ENCODE measurements around the gene IFI35.
"Not testable (repeated sequence)": the region's sequence is repeated elsewhere in the genome, so short reads cannot be mapped to it uniquely, and the experiment has no call there.

Gene IFI35

DNA sequence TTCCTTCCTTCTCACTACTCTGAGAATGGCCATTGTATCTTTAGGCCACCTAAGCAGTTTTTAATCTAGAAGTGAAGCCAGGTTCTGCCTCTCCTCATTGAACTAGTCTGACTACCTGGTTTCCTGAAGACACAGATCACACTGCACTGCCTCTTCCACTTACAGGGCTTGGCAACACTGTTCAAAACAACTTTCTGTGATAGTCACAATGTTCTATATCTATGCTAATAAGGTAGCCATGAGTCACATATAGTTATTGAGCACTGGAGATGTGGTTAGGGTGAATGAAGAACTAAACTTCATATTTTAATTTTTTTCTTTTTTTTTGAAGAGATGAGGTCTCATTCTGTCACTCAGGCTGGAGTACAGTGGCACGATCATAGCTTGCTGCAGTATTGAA, 45.4 kb downstream of the IFI35 start:
- no peak overlapping the region for H3K4me3 ChIP-seq (ENCODE audit: low read depth, low read length)
- no peak for TF ChIP-seq ZNF558 (tag by site-specific recombination; IDR thresholded peaks at IDR 0.05)
- TF ChIP-seq ZBTB17 (tag by site-specific recombination; IDR thresholded peaks at IDR 0.05) = no peak
- TF ChIP-seq, protein P1, sequence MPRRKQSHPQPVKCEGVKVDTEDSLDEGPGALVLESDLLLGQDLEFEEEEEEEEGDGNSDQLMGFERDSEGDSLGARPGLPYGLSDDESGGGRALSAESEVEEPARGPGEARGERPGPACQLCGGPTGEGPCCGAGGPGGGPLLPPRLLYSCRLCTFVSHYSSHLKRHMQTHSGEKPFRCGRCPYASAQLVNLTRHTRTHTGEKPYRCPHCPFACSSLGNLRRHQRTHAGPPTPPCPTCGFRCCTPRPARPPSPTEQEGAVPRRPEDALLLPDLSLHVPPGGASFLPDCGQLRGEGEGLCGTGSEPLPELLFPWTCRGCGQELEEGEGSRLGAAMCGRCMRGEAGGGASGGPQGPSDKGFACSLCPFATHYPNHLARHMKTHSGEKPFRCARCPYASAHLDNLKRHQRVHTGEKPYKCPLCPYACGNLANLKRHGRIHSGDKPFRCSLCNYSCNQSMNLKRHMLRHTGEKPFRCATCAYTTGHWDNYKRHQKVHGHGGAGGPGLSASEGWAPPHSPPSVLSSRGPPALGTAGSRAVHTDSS (tag by site-specific recombination; IDR thresholded peaks at IDR 0.05) = no peak
- TF ChIP-seq, protein P2, sequence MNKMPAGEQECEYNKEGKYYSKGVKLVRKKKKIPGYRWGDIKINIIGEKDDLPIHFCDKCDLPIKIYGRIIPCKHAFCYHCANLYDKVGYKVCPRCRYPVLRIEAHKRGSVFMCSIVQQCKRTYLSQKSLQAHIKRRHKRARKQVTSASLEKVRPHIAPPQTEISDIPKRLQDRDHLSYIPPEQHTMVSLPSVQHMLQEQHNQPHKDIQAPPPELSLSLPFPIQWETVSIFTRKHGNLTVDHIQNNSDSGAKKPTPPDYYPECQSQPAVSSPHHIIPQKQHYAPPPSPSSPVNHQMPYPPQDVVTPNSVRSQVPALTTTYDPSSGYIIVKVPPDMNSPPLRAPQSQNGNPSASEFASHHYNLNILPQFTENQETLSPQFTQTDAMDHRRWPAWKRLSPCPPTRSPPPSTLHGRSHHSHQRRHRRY (tag by site-specific recombination; IDR thresholded peaks at IDR 0.05) = no peak
- TF ChIP-seq ZNF292 (tag by site-specific recombination; IDR thresholded peaks at IDR 0.05; ENCODE audit: borderline replicate concordance, low read depth) = no peak
- CTCF ChIA-PET = interaction anchor here (0.6 kb wide), 1 partner anchor 28 kb away, joined by 4 read pairs; no protein-coding TSS in a partner anchor
- POLR2A ChIA-PET = no interaction called here
- peaks cover 73 to 93% of the 10 kb centered on the region in 2 experiments for H3K36me3 ChIP-seq (ENCODE audit: control insufficient read depth in 2 of 2, insufficient read depth in 1 of 2, low read length in 2 of 2)
- H3K27ac ChIP-seq (ENCODE audit: extremely low read depth, low read depth, low read length) = no peak overlapping the region
- no peaks in the 10 kb centered on the region for H3K9me3 ChIP-seq (ENCODE audit: control insufficient read depth, insufficient read depth, low read depth, low read length)
- no peaks in the 10 kb centered on the region for H3K4me1 ChIP-seq (ENCODE audit: control insufficient read depth, insufficient read depth, low read length)

DNA sequence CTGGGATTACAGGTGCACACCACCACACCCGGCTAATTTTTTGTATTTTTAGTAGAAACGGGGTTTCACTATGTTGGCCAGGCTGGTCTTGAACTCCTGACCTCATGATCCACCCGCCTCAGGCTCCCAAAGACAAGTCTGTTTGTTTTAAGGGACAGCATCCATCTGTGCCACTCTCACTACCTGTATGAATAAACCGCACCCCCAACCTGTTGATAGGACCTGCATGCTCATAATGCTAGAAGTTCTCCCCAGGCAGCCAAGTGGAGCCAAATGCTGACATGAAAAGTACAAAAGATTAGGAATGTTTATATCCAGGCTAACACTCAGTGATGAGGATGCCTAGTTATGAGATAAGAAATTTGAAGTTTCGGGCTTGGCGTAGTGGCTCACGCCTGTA, 46.4 kb downstream of the IFI35 start:
- H3K4me1 ChIP-seq (ENCODE audit: control insufficient read depth, insufficient read depth, low read length); CTCF ChIA-PET; H3K4me3 ChIP-seq (ENCODE audit: low read depth, low read length); H3K9me3 ChIP-seq (ENCODE audit: control insufficient read depth, insufficient read depth, low read depth, low read length); POLR2A ChIA-PET; H3K27ac ChIP-seq (ENCODE audit: extremely low read depth, low read depth, low read length): not testable (repeated sequence)
- peak; percentile 92 for TF ChIP-seq SCRT1 (tag by site-specific recombination; IDR thresholded peaks at IDR 0.05; ENCODE audit: borderline replicate concordance)
- peak; percentile 94 for TF ChIP-seq SCRT2 (tag by site-specific recombination; IDR thresholded peaks at IDR 0.05)
- peaks cover 71 to 89% of the 10 kb centered on the region in 2 experiments for H3K36me3 ChIP-seq (ENCODE audit: control insufficient read depth in 2 of 2, insufficient read depth in 1 of 2, low read length in 2 of 2)

DNA sequence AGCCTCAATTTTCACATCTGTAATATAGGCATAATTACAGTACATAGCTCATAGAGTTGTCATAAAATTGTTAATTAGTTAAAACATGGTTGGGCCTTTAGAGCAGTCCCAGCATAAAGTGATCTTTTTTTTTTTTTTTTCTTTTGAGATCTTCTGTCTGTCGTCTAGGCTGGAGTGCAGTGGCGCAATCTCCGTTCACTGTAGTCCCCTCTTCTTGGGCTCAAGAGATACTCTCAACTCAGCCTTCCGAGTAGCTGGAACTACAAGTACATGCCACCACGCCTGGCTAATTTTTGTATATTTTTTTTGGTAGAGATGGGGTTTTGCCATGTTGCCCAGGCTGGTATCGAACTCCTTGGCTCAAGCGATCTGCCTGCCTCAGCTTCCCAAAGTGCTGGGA, 49.5 kb downstream of the IFI35 start:
- H3K36me3 ChIP-seq (ENCODE audit: control insufficient read depth in 2 of 2, insufficient read depth in 1 of 2, low read length in 2 of 2) = peaks cover 77 to 89% of the 10 kb centered on the region in 2 experiments
- CTCF ChIA-PET = interaction anchor here (0.6 to 1.5 kb wide), 2 partner anchors 31 to 624 kb away, joined by 3 to 4 read pairs; partner anchors contain the start of gene RND2
- POLR2A ChIA-PET = no interaction called here
- H3K4me3 ChIP-seq (ENCODE audit: low read depth, low read length) = no peak overlapping the region
- H3K27ac ChIP-seq (ENCODE audit: extremely low read depth, low read depth, low read length) = no peak overlapping the region
- H3K4me1 ChIP-seq (ENCODE audit: control insufficient read depth, insufficient read depth, low read length) = no peaks in the 10 kb centered on the region
- TF ChIP-seq ZNF776 (tag by site-specific recombination; IDR thresholded peaks at IDR 0.05; ENCODE audit: borderline replicate concordance) (no peak), ZNF623 (tag by site-specific recombination; IDR thresholded peaks at IDR 0.05) (no peak), ZNF324 (tag by site-specific recombination; IDR thresholded peaks at IDR 0.05) (no peak), ZNF791 (tag by site-specific recombination; IDR thresholded peaks at IDR 0.05) (no peak), ZIC2 (tag by site-specific recombination; IDR thresholded peaks at IDR 0.05) (no peak), ZNF544 (tag by site-specific recombination; IDR thresholded peaks at IDR 0.05) (no peak), ZFP3 (tag by site-specific recombination; IDR thresholded peaks at IDR 0.05; ENCODE audit: low read depth) (no peak), ZNF837 (tag by site-specific recombination; IDR thresholded peaks at IDR 0.05) (no peak)
- TF ChIP-seq, protein P3, sequence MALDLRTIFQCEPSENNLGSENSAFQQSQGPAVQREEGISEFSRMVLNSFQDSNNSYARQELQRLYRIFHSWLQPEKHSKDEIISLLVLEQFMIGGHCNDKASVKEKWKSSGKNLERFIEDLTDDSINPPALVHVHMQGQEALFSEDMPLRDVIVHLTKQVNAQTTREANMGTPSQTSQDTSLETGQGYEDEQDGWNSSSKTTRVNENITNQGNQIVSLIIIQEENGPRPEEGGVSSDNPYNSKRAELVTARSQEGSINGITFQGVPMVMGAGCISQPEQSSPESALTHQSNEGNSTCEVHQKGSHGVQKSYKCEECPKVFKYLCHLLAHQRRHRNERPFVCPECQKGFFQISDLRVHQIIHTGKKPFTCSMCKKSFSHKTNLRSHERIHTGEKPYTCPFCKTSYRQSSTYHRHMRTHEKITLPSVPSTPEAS (tag by site-specific recombination; IDR thresholded peaks at IDR 0.05) = no peak
- TF ChIP-seq, protein P4, sequence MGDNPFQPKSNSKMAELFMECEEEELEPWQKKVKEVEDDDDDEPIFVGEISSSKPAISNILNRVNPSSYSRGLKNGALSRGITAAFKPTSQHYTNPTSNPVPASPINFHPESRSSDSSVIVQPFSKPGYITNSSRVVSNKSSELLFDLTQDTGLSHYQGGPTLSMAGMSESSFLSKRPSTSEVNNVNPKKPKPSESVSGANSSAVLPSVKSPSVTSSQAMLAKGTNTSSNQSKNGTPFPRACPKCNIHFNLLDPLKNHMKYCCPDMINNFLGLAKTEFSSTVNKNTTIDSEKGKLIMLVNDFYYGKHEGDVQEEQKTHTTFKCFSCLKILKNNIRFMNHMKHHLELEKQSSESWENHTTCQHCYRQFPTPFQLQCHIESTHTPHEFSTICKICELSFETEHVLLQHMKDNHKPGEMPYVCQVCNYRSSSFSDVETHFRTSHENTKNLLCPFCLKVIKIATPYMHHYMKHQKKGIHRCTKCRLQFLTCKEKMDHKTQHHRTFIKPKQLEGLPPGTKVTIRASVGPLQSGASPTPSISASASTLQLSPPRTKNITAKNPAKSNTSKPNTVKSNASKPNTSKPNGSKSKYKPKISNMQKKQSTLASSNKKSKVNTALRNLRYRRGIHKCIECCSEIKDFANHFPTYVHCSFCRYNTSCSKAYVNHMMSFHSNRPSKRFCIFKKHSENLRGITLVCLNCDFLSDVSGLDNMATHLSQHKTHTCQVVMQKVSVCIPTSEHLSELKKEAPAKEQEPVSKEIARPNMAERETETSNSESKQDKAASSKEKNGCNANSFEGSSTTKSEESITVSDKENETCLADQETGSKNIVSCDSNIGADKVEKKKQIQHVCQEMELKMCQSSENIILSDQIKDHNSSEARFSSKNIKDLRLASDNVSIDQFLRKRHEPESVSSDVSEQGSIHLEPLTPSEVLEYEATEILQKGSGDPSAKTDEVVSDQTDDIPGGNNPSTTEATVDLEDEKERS (tag by site-specific recombination; IDR thresholded peaks at IDR 0.05) = no peak
- H3K9me3 ChIP-seq (ENCODE audit: control insufficient read depth, insufficient read depth, low read depth, low read length) = no peaks in the 10 kb centered on the region

All from HEK293 (cell line).